GM10847 (cell line): Measurements from ENCODE around the gene SLC7A9.

Experiments used
- POLR2A ChIP-seq: IDR thresholded peaks from 2 replicates; pipeline ENCODE4 v1.6.1; 2011; ENCODE audit not compliant: insufficient read length; ENCODE audit errors: extremely low read depth

SLC7A9 gene

DNA sequence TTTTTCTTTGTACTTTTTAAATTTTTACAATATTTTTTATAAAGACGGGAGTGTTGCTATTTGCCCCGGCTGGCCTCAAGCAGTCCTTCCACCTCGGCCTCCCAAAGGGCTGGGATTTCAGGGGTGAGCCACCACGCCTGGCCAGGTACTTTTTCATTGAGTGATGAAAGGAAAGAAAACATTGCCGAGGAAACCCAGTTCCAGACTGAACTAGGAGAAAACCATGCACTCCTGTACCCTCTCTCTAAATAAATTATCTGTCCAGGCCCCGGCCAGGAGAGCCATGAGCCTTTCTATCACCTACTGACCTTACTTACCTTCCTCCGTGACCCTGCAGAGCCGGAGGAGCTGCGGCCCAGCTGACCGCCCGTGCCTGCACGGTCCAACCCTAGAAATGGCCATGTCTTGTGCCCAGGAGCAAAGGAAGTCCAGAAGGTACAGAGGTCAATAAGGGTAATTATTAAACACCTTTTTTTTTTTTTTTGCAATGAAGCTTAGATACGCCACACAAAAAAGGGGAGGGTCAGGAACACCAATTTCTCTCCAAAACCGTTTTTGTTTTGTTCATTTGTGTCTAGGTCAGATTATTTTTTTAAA lies at the start of gene SLC7A9:
SLC7A9 (minus strand) TSS at position 399 of the 597 bp plus-strand sequence. CDS start 1,233 bp downstream, outside the sequence.
- TF ChIP-seq POLR2A, result no peak

GRCh38 chr19:32919365-32919764 lies 49.8 kb upstream of the SLC7A9 start:
- no peak for TF ChIP-seq POLR2A

DNA sequence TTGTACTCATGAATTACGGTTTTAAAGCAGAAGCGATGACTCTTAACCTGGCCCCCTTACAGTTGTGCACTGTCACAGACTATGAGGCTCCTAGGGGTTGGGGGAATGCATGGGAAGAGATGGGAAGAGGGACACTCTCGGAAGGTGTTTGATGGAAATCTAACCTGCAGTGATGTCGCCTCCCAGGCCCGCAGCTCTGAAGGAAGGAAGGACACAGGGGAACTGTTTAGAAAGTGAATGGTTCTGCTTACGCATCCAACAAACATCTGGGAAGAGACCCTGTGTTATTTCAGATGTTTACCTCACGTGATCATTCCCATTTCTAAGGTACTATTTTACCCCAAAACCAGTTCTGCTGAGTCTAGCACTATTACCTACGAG lies 48.0 kb upstream of the SLC7A9 start:
- no peak for TF ChIP-seq POLR2A

DNA sequence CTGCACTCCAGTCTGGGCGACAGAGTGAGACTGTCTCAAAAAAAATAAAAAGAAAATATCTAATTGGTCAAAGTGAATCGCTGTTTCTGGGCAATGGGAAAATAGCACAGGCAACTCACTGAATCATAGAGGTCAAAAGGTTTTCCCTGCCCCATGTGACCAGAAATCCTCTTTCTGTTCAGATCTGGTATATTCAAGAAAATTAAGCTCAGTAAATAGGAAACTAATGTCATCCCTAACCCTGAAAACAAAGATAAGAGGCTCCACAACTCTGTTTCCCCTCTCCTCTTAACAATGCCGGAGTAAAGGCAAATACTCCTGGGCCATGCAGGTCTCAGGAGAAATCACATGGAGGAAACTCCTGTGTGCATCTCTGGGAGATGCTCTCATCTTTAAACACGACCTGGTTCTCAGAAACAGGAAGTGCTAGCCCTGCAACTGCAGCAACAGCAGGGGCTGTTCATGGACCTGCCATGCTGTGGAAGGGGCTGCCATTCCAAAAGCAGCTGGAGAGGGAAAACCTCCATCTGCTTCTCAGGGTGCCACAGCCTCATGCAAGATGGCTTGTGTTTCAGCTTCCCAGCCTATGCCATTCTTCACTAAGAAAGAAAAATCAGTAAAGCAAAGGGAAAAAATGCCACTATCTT lies 47.5 kb upstream of the SLC7A9 start:
- TF ChIP-seq POLR2A, result no peak

GRCh38 chr19:32914879-32915660 lies 45.5 kb upstream of the SLC7A9 start:
- TF ChIP-seq POLR2A, result no peak

DNA sequence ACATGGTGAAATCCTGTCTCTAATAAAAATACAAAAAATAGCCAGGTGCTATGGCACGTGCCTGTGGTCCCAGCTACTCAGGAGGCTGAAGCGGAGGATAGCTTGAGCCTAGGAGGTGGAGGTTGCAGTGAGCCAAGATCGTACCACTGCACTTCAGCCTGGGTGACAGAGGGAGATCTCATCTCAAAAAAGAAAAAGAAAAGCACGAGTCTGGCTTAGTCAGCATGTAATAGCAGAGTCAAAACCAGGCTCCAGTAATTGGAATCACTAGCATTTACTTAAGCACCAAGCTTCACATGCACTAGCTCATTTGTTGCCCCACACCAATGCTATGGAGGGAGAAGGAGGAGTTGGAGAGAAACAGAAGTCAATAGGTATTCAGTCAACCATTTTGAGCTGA lies 41.9 kb upstream of the SLC7A9 start:
- no peak for TF ChIP-seq POLR2A

DNA sequence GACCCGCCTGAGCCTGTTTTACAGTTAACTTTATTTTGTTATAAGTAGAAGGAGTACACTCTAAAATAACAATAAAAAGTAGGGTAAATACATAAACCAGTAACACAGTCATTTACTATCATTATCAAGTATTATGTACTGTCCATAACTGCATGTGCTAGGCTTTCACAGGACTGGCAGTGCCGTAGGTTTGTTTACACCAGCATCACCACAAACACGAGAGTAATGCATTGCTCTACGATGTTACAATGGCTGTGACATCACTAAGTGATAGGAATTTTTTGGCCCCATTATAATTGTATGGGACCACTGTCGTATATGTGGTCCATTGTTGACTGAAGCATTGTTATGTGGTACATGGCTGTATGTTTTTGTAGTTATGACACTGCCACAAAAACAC lies 41.3 kb upstream of the SLC7A9 start:
- no peak for TF ChIP-seq POLR2A

DNA sequence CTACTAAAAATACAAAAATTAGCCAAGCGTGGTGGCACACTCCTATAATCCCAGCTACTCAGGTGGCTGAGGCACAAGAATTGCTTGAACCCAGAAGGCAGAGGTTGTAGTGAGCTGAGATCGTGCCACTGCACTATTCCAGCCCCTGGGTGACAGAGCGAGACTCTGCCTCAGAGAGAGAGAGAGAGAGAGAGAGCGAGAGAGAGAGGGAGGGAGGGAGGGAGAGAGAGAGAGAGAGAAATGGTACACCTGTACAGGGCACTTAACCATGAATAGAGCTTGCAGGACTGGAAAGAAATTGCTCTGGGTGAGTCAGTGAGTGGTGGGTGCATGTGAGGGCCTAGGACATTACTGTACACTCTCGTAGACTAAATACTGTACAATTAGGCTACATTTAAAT lies 40.5 kb upstream of the SLC7A9 start:
- TF ChIP-seq POLR2A, result no peak

DNA sequence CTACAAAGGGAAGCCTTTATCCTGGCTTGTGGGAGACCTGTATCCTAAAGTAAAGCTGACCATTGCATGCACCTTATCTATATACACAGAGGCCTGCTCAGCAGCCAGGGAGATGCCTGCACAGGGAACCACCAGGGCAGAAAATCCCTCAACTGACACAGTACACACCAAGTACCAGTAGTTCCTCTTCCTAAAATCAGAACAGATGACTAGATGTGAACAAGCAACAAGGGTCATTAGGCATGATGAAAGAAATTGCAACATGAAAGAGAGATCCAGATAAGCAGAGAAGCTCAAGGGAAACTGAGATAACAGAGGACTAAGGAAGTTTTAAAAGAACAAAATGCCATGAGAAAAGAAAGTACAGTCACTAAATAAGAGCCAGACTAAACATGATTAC lies 39.7 kb upstream of the SLC7A9 start:
- TF ChIP-seq POLR2A, result no peak

DNA sequence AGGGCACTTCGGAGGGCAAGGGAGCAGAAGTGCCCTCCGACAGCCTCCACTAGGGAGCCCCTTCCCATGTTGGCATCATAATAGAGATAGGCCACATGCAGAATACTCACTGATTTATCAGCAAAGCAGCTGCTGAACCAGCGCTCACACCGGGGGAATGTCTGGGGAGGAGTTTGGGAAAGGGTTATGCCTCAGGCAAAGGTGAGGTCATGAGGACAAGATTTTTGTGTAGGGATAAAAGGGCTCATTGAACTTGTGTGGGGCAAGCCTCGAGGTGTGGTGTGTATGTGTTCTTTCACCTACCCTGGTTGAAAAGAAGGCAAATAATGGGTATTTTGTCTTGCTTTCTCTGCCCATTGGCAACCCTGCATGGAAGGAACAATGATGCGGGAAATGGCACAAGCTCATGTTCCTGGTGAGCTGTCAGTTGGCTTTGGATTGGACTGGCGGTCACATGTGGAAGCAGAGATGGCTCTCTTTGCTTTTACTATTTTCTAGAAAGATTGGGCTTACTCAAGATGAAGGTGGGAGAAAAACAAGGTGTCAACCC lies 39.1 kb upstream of the SLC7A9 start:
- TF ChIP-seq POLR2A, result no peak

- no peak for TF ChIP-seq POLR2A
Measured at GRCh38 chr19:32902448-32902847, 32.9 kb upstream of the SLC7A9 start.

GRCh38 chr19:32901504-32902161 lies 32.1 kb upstream of the SLC7A9 start:
- TF ChIP-seq POLR2A, result no peak

DNA sequence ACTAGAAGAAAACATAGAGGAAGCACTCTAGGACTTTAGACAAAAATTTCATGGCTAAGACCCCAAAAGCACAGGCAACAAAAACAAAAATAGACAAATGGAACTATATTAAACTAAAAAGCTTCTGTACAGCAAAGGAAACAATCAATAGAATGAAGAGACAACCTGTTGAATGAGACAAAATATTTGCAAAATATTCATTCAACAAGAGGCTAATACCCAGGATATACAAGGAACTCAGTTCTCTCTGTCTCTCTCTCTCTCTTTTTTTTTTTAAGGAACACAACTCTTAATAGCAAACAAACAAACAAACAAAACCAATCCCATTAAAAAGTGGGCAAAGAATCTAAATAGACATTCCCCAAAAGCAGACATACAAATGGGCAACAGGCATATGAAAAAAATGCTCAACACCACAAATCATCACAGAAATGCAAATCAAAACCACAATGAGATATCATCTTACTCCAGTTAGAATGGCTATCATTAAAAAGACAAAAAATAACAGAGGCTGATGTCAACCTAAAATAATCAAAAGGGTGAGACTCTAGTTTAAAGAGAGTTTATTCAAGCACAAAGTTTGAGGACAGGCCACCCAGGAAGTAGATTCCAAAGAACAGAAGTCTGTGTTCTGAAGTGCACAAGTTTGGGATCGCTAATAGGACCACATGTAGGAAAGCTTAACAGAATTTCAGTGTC lies 27.1 kb upstream of the SLC7A9 start:
- TF ChIP-seq POLR2A, result no peak

DNA sequence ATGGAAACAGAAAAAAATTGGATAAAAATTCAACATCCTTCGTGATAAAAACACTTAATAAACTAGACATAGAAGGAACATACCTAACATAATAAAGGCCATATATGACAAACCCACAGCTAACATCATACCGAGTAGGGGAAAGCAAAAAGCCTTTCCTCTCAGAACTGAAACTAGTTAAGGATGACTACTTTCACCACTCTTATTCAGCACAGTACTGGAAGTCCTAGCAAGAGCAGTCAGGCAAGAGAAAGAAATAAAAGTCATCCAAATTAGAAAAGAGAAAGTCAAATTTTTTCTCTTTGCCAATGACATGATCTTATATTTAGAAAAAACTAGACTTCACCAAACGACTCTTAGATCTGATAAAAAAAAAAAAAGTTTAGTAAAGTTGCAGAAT lies 25.8 kb upstream of the SLC7A9 start:
- TF ChIP-seq POLR2A, result no peak

GRCh38 chr19:32891609-32892008 lies 22.0 kb upstream of the SLC7A9 start:
- TF ChIP-seq POLR2A, result no peak

- no peak for TF ChIP-seq POLR2A
Measured at GRCh38 chr19:32890841-32891240, 21.3 kb upstream of the SLC7A9 start.

DNA sequence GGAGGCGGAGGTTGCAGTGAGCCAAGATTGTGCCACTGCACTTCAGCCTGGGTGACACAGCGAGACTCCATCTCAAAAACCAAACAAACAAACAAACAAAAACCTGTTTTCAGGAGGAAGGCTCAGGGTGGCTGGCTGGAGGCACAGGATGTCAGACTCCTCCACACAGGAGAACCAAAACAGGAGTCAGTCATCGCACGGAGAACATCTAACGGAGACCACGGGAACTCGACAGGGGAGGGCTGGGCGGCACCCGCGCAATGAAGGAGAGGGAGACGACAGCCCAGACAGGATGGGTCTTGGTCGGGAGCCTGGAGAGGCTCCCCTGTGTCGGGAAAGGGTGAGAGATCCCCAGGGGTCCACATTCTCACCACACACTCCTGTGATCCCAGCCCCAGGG lies 20.8 kb upstream of the SLC7A9 start:
- no peak for TF ChIP-seq POLR2A
